ENCODE data around the gene MRPL52. TPM values are rescaled to one million over a fixed set of nuclear protein-coding genes. Genes with fewer than 3 reads are reported as not detected.
"Not testable (repeated sequence)": the region's sequence is repeated elsewhere in the genome, so short reads cannot be mapped to it uniquely, and the experiment has no call there.

Gene MRPL52
- total RNA-seq, 2 experiments from 2014 or later: 122 to 126 TPM

DNA sequence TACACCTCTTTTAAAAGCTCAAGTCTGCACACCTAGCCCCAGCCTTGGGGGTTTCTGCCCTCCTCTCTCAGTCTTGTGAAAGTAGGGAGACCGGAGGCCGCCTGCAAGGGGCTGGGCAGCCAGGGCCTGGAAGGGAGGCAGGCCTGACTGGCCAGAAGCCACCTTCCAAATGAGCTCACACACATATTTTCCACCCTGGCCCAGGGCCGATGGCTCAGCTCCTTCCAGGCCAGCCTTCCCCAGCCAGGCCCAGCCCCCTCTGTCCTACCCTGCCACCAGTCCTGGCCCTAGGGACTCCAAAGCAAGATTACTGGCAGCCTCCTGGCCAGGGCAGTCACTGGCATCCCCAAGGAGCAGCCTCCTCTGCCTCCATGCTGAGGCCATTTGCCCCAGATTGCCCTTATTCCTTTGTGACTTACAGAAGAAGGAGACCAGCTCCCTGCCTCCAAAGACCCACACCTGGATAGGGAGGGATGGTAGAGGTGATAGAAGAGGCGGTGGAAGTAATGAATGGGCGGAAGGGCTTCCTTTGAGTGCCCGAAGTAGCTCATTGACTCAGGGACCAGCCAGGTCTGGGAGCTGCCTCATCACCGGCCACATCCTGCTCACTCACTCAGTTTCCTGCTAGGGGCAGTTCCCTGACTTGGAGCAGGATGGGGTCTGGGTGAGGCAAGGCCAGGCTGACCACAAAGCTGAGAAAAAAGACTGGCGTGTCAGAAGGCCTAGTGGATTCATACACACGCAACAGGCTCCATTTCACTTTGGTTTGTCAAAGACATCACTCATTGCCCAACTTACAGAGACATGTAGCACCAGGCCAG lies 21.5 kb downstream of the MRPL52 start:
- intact Hi-C loops (cut with micrococcal nuclease): loop anchor here (5.0 kb wide), 1 partner anchor 279 kb away; no protein-coding TSS in a partner anchor
- H3K27ac Mint-ChIP-seq: no peak overlapping the region
- H3K4me3 Mint-ChIP-seq: no peak overlapping the region
- ChIA-PET CTCF (interaction anchor here (0.6 to 20.8 kb wide), 14 partner anchors 10 to 293 kb away, joined by 3 to 469 read pairs (median 4); partner anchors contain the start of genes MMP14, MRPL52 and REM2), POLR2A (interaction anchor here (1.5 to 1.7 kb wide), 2 partner anchors 21 to 29 kb away, joined by 7 to 9 read pairs; partner anchors contain the start of gene MRPL52)
- peak; percentile 47 for DNase-seq
- H3K27me3 Mint-ChIP-seq: peaks cover 9% of the 10 kb centered on the region
- H3K9me3 Mint-ChIP-seq: no peaks in the 10 kb centered on the region
- no peaks in the 10 kb centered on the region for H3K36me3 Mint-ChIP-seq (ENCODE audit: low read depth)
- H3K4me1 Mint-ChIP-seq (ENCODE audit: low read depth): peaks cover 13% of the 10 kb centered on the region
- TF ChIP-seq, protein P1, sequence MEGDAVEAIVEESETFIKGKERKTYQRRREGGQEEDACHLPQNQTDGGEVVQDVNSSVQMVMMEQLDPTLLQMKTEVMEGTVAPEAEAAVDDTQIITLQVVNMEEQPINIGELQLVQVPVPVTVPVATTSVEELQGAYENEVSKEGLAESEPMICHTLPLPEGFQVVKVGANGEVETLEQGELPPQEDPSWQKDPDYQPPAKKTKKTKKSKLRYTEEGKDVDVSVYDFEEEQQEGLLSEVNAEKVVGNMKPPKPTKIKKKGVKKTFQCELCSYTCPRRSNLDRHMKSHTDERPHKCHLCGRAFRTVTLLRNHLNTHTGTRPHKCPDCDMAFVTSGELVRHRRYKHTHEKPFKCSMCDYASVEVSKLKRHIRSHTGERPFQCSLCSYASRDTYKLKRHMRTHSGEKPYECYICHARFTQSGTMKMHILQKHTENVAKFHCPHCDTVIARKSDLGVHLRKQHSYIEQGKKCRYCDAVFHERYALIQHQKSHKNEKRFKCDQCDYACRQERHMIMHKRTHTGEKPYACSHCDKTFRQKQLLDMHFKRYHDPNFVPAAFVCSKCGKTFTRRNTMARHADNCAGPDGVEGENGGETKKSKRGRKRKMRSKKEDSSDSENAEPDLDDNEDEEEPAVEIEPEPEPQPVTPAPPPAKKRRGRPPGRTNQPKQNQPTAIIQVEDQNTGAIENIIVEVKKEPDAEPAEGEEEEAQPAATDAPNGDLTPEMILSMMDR (IDR thresholded peaks at IDR 0.05): no peak
- ATAC-seq: peak; percentile 28

DNA sequence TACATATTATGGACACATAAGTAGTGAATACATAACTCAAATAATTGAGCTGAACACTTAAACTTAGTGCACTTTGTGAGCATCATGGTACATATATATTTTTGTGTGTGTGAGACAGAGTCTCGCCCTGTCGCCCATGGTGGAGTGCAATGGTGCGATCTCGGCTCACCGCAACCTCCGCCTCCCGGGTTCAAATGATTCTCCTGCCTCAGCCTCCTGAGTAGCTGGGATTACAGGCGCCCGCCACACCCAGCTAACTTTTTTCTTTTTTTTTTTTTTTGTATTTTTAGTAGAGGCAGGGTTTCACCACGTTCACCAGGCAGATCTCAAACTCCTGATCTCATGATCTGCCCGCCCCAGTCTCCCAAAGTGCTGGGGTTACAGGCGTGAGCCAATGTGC lies 22.5 kb downstream of the MRPL52 start:
- H3K36me3 Mint-ChIP-seq (ENCODE audit: low read depth); H3K27me3 Mint-ChIP-seq; H3K27ac Mint-ChIP-seq: not testable (repeated sequence)

DNA sequence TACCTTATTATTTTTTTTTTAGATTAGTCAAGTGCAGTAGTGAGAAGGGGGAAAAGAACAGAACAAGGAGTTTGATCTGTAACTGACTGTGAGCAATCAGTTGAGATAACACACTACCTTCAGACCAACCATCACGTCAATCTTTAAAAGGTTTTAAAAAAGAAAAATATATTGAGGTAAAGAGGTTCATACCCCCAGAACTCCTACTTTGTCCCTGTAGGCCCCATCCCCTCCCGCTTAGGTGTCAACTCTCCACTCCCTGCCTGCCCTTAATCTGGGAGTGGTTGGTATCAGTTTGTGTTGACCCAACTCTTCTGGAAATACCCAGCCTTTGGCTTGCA lies 22.9 kb downstream of the MRPL52 start:
- Mint-ChIP-seq H3K9me3 (no peaks in the 10 kb centered on the region), H3K27me3 (peaks cover 13% of the 10 kb centered on the region), H3K27ac (peak overlapping the region; percentile 79), H3K4me1 (ENCODE audit: low read depth) (peaks cover 13% of the 10 kb centered on the region), H3K4me3 (no peak overlapping the region), H3K36me3 (ENCODE audit: low read depth) (no peaks in the 10 kb centered on the region)
- DNase-seq (no peak), ATAC-seq (no peak)
- TF ChIP-seq, protein P1 (IDR thresholded peaks at IDR 0.05): no peak
- intact Hi-C loops (cut with micrococcal nuclease): loop anchor here (5.0 kb wide), 1 partner anchor 280 kb away; no protein-coding TSS in a partner anchor
- ChIA-PET CTCF (interaction anchor here (0.5 to 20.8 kb wide), 36 partner anchors 9 to 934 kb away, joined by 3 to 469 read pairs (median 5); partner anchors contain the start of genes ABHD4, HAUS4, LRP10 and MMP14), POLR2A (interaction anchor here (0.7 to 1.4 kb wide), 6 partner anchors 9 to 283 kb away, joined by 3 to 7 read pairs (median 4); partner anchors contain the start of gene OXA1L)

More for the DNA sequence above, 22.5 kb downstream of the MRPL52 start:
- H3K9me3 Mint-ChIP-seq, H3K4me3 Mint-ChIP-seq, DNase-seq, ATAC-seq: not testable (repeated sequence)
- H3K4me1 Mint-ChIP-seq (ENCODE audit: low read depth): peaks cover 13% of the 10 kb centered on the region
- intact Hi-C loops (cut with micrococcal nuclease): loop anchor here (5.0 kb wide), 1 partner anchor 280 kb away; no protein-coding TSS in a partner anchor
- POLR2A ChIA-PET: interaction anchor here (0.7 to 1.4 kb wide), 5 partner anchors 9 to 282 kb away, joined by 3 to 7 read pairs (median 3); partner anchors contain the start of gene OXA1L
- CTCF ChIA-PET: interaction anchor here (0.5 to 20.8 kb wide), 31 partner anchors 9 to 300 kb away, joined by 3 to 469 read pairs (median 5); partner anchors contain the start of genes ABHD4, HAUS4, LRP10 and MMP14

DNA sequence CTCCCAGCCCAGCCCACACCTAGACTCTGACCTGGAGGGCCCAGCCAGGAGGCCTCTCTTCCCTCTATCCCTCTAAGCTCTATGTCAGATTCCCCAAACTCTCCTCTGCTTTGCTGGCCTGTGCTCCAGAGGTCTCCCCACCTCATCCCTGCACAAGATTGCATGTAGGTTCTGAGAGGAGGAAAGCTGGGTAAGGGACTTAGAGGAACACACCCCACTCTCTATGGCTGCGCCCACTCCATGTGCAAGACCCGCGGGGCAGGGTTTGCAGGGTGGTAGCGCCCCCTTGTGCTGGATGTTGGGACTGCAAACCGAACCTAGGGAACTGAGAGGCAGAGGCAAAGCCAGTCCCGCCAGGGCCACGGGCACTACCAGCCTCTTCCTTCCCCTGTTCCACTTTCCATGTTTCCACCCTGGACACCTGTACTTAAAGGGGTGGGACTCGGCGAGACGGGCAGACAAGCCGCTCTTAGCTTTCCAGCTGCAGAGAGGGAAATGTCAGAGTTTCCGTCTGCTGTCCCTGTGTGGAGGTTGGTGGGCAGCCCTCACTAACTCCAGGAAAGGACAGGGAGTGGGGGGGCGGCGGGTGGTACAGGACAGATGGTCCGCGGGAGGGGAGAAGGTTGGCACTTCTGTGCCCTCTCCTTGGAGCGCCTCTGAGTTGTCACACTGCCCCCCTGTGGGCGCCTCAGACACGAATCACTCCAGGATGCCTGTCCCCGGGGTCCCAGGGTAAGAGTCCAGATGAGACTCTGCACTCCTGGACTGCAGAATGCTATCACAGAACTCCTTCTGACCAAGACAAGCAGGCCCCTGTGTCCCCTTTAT lies 23.5 kb downstream of the MRPL52 start:
- TF ChIP-seq, protein P1 (IDR thresholded peaks at IDR 0.05): peak; percentile 92
- H3K27ac Mint-ChIP-seq: peak overlapping the region; percentile 79
- ATAC-seq: peak; percentile 82
- no peaks in the 10 kb centered on the region for H3K36me3 Mint-ChIP-seq (ENCODE audit: low read depth)
- peak overlapping the region; percentile 71 for H3K4me3 Mint-ChIP-seq
- intact Hi-C loops (cut with micrococcal nuclease): loop anchor here (1.0 to 5.0 kb wide), 2 partner anchors 30 to 281 kb away; no protein-coding TSS in a partner anchor
- H3K9me3 Mint-ChIP-seq: no peaks in the 10 kb centered on the region
- ChIA-PET POLR2A (interaction anchor here (0.7 to 1.4 kb wide), 5 partner anchors 10 to 283 kb away, joined by 3 to 7 read pairs (median 4); partner anchors contain the start of gene OXA1L), CTCF (interaction anchor here (0.5 to 20.8 kb wide), 43 partner anchors 8 to 934 kb away, joined by 3 to 469 read pairs (median 4); partner anchors contain the start of genes ABHD4, HAUS4, LRP10 and MMP14)
- peaks cover 13% of the 10 kb centered on the region for H3K27me3 Mint-ChIP-seq
- H3K4me1 Mint-ChIP-seq (ENCODE audit: low read depth): peaks cover 15% of the 10 kb centered on the region
- DNase-seq: peak; percentile 96

DNA sequence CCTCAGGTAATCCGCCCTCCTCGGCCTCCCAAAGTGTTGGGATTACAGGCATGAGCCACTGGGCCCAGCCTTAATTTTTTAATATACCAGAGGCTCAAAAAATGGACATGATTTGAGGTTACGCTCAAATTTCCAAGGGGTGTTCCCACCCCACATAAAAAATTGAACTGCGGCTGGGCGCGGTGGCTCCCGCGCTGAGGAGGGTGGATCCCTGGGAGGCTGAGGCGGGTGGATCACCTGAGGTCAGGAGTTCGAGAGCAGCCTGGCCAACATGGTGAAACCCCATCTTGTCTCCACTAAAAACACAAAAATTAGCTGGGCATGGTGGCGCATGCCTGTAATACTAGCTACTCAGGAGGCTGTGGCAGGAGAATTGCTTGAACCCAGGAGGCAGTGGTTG lies 24.6 kb downstream of the MRPL52 start:
- Mint-ChIP-seq H3K4me1 (ENCODE audit: low read depth) (peaks cover 21% of the 10 kb centered on the region), H3K27me3 (peaks cover 13% of the 10 kb centered on the region)
- ATAC-seq; H3K4me3 Mint-ChIP-seq; H3K36me3 Mint-ChIP-seq (ENCODE audit: low read depth); DNase-seq; H3K9me3 Mint-ChIP-seq; H3K27ac Mint-ChIP-seq: not testable (repeated sequence)
- intact Hi-C loops (cut with micrococcal nuclease): loop anchor here (5.0 kb wide), 1 partner anchor 282 kb away; no protein-coding TSS in a partner anchor
- POLR2A ChIA-PET: interaction anchor here (0.9 to 1.5 kb wide), 4 partner anchors 17 to 265 kb away, joined by 3 to 10 read pairs (median 6); partner anchors contain the start of genes DAD1, LRP10, MRPL52 and OXA1L
- CTCF ChIA-PET: interaction anchor here (0.7 to 20.8 kb wide), 31 partner anchors 8 to 297 kb away, joined by 3 to 469 read pairs (median 5); partner anchors contain the start of genes DAD1, LRP10, MMP14 and MRPL52

Data from activated CD8-positive, alpha-beta T cell treated with anti-CD3 and anti-CD28 coated beads for 36 hours (primary cell).